Measurements from ENCODE around the gene CTSS.

Gene CTSS

GRCh38 chr1:150765296-150765976, at the start of gene CTSS:
Gene CTSS (minus strand): TSS chr1:150765778. CDS start chr1:150764763, 1,015 bp downstream.
- H3K36me3 ChIP-seq (ENCODE audit: control insufficient read depth, insufficient read depth, low read length): no peaks in the 10 kb centered on the region
- no peaks in the 10 kb centered on the region for H3K27me3 ChIP-seq (ENCODE audit: control insufficient read depth, insufficient read depth, low read length)
- no peaks in the 10 kb centered on the region for H3K9me3 ChIP-seq (ENCODE audit: control insufficient read depth, insufficient read depth, low read length)
- H3K9ac ChIP-seq (ENCODE audit: low read depth, low read length): no peak within 1 kb of the TSS
- H3K4me3 ChIP-seq (ENCODE audit: low read depth, low read length): no peak within 1 kb of the TSS
- no peaks in the 10 kb centered on the region for H3K4me1 ChIP-seq (ENCODE audit: control insufficient read depth, insufficient read depth, low read length)

DNA sequence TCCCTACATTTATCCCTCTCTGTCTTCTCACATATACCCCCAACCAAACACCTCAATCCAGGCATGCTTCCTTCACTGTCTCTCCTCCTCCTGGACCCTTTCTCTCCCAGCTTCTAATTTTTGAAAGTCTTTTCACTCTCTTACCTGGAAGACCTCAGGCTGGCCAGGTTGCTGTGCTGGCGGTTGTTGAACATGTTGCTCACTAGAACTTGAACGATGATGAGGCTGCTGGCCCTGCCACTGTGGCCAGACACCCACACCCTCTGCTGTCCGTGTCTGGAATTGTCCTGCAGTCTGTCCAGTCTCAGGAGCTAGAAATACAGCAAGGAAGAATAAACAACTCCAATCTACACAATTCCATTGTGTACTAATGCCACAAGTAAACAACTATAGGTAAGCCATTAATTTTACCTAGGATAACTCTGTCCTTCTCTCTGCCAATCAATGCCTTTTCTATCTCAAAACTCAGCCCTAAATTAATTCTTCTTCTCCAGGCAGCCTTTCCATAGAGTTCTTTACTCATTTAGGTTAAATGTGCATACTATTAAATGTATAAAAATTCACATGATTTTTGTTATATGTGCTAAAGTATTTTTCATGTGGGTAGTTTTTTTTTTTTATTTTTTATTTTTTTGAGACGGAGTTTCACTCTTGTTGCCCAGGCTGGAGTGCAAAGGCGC, 47.6 kb upstream of the CTSS start:
- no peaks in the 10 kb centered on the region for H3K27me3 ChIP-seq (ENCODE audit: control insufficient read depth, insufficient read depth, low read length)
- no peak overlapping the region for H3K9ac ChIP-seq (ENCODE audit: low read depth, low read length)
- peaks cover 5% of the 10 kb centered on the region for H3K4me1 ChIP-seq (ENCODE audit: control insufficient read depth, insufficient read depth, low read length)
- no peak overlapping the region for H3K4me3 ChIP-seq (ENCODE audit: low read depth, low read length)
- H3K9me3 ChIP-seq (ENCODE audit: control insufficient read depth, insufficient read depth, low read length): no peaks in the 10 kb centered on the region
- H3K36me3 ChIP-seq (ENCODE audit: control insufficient read depth, insufficient read depth, low read length): peaks cover 15% of the 10 kb centered on the region

DNA sequence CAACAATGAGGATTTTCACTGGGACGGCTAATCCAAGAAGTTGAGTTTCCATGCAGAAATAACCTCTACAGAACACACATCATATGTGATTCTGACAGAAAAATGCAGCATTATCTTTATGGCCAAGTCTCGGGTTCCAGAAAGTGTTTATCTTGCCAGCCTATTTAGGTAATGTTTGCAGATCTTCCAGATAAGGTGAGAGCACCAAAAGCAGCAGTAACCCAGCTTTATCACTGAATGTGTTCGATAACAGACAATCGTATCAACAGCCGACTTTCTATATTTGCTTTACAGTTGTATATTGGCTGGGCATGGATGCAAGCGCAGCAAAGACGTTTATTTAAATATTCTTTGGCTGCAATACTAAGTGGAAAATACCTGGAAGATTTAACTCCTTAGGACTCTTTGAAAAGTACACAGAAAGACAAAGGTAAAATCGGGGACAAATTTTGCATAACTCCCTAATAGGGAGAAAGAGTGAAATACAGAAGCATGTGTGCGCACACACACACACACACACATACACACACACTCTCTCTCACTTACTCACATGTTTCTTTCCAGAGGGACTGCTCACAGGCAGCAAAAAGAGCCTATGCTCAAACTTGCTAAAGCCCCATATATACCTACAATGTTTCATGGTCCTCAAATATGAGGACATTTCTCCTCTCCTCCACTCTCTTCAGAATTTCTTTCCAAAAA, 45.5 kb upstream of the CTSS start:
- Histone ChIP-seq H3K36me3 (ENCODE audit: control insufficient read depth, insufficient read depth, low read length) (peaks cover 10% of the 10 kb centered on the region), H3K27me3 (ENCODE audit: control insufficient read depth, insufficient read depth, low read length) (no peaks in the 10 kb centered on the region), H3K4me3 (ENCODE audit: low read depth, low read length) (no peak overlapping the region), H3K9me3 (ENCODE audit: control insufficient read depth, insufficient read depth, low read length) (no peaks in the 10 kb centered on the region), H3K9ac (ENCODE audit: low read depth, low read length) (no peak overlapping the region), H3K4me1 (ENCODE audit: control insufficient read depth, insufficient read depth, low read length) (peaks cover 22% of the 10 kb centered on the region)

GRCh38 chr1:150809651-150810050, 44.1 kb upstream of the CTSS start:
- Histone ChIP-seq H3K27me3 (ENCODE audit: control insufficient read depth, insufficient read depth, low read length) (no peaks in the 10 kb centered on the region), H3K36me3 (ENCODE audit: control insufficient read depth, insufficient read depth, low read length) (peaks cover 9% of the 10 kb centered on the region), H3K4me1 (ENCODE audit: control insufficient read depth, insufficient read depth, low read length) (peaks cover 26% of the 10 kb centered on the region), H3K9me3 (ENCODE audit: control insufficient read depth, insufficient read depth, low read length) (no peaks in the 10 kb centered on the region), H3K4me3 (ENCODE audit: low read depth, low read length) (no peak overlapping the region), H3K9ac (ENCODE audit: low read depth, low read length) (no peak overlapping the region)

- Histone ChIP-seq H3K27me3 (ENCODE audit: control insufficient read depth, insufficient read depth, low read length) (no peaks in the 10 kb centered on the region), H3K36me3 (ENCODE audit: control insufficient read depth, insufficient read depth, low read length) (peaks cover 6% of the 10 kb centered on the region), H3K4me3 (ENCODE audit: low read depth, low read length) (no peak overlapping the region)
Measured at GRCh38 chr1:150808846-150809245, 43.3 kb upstream of the CTSS start.

DNA sequence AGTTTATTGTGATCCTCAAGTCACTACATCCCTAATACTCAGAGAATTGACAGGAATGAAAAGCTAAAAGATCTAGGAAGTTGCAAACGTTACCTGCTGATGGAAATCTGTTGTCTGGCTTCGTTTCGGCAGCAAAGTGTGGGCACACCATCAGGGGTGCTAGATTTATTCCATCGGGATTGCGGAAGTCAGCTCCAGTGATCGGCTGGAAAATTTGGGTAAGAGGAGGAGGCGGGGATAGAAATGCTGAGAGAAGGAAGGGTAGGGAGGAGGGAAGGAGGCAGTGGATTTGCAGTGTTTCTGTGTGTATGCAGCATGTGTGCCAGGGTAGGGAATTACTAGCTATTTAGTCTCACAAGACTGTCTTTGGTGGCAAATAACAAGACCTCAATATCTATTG, 42.5 kb upstream of the CTSS start, which contains the start of gene CTSK:
Gene CTSK (minus strand): TSS at position 140 of the 400 bp plus-strand sequence. CDS start 1,455 bp downstream, outside the sequence.
- H3K27me3 ChIP-seq (ENCODE audit: control insufficient read depth, insufficient read depth, low read length): no peaks in the 10 kb centered on the region
- H3K9me3 ChIP-seq (ENCODE audit: control insufficient read depth, insufficient read depth, low read length): no peaks in the 10 kb centered on the region
- H3K36me3 ChIP-seq (ENCODE audit: control insufficient read depth, insufficient read depth, low read length): peaks cover 4% of the 10 kb centered on the region
- no peak within 1 kb of the TSS for H3K4me3 ChIP-seq (ENCODE audit: low read depth, low read length)
- peaks cover 26% of the 10 kb centered on the region for H3K4me1 ChIP-seq (ENCODE audit: control insufficient read depth, insufficient read depth, low read length)
- H3K9ac ChIP-seq (ENCODE audit: low read depth, low read length): no peak within 1 kb of the TSS

More at GRCh38 chr1:150808846-150809245, 43.3 kb upstream of the CTSS start:
- Histone ChIP-seq H3K9ac (ENCODE audit: low read depth, low read length) (no peak overlapping the region), H3K9me3 (ENCODE audit: control insufficient read depth, insufficient read depth, low read length) (no peaks in the 10 kb centered on the region), H3K4me1 (ENCODE audit: control insufficient read depth, insufficient read depth, low read length) (peaks cover 26% of the 10 kb centered on the region)

- Histone ChIP-seq H3K27me3 (ENCODE audit: control insufficient read depth, insufficient read depth, low read length) (no peaks in the 10 kb centered on the region), H3K4me1 (ENCODE audit: control insufficient read depth, insufficient read depth, low read length) (peaks cover 26% of the 10 kb centered on the region), H3K9me3 (ENCODE audit: control insufficient read depth, insufficient read depth, low read length) (no peaks in the 10 kb centered on the region), H3K4me3 (ENCODE audit: low read depth, low read length) (no peak overlapping the region), H3K36me3 (ENCODE audit: control insufficient read depth, insufficient read depth, low read length) (no peaks in the 10 kb centered on the region), H3K9ac (ENCODE audit: low read depth, low read length) (no peak overlapping the region)
Measured at GRCh38 chr1:150807249-150808023, 41.9 kb upstream of the CTSS start.

DNA sequence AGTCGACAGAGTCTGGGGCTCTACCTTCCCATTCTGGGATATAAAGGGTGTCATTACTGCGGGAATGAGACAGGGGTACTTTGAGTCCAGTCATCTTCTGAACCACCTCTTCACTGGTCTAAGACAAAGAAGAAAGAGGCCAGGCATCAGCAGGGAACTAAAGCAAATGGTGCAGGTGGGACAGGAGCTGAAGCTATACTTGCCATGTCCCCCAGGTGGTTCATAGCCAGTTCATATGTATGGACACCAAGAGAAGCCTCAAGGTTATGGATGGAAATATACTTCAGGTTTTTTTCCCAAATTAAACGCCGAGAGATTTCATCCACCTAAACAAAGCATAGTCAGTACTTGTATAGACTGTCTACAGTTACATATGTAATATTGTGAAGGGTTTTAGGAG, 40.3 kb upstream of the CTSS start:
- H3K36me3 ChIP-seq (ENCODE audit: control insufficient read depth, insufficient read depth, low read length): no peaks in the 10 kb centered on the region
- H3K9ac ChIP-seq (ENCODE audit: low read depth, low read length): no peak overlapping the region
- H3K4me3 ChIP-seq (ENCODE audit: low read depth, low read length): no peak overlapping the region
- H3K4me1 ChIP-seq (ENCODE audit: control insufficient read depth, insufficient read depth, low read length): peaks cover 26% of the 10 kb centered on the region
- H3K27me3 ChIP-seq (ENCODE audit: control insufficient read depth, insufficient read depth, low read length): no peaks in the 10 kb centered on the region
- H3K9me3 ChIP-seq (ENCODE audit: control insufficient read depth, insufficient read depth, low read length): no peaks in the 10 kb centered on the region

DNA sequence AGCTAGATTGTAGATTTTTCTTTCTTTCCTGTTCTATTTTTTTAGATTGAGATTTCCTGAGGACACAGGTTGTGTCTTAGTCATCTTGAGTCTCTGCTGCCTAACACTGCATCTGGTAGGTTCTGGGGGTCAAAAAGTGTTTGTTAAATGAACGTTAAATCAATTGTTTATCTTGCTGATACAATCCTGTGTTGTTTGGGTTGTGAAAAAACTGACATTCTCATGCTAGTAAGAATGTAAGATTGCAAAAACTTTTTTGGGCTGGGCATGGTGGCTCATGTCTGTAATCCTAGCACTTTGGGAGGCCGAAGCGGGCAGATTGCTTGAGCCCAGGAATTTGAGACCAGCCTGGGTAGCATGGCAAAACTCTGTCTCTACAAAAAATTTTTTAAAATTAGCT, 39.1 kb upstream of the CTSS start:
- Histone ChIP-seq H3K4me1 (ENCODE audit: control insufficient read depth, insufficient read depth, low read length) (peaks cover 27% of the 10 kb centered on the region), H3K4me3 (ENCODE audit: low read depth, low read length) (no peak overlapping the region), H3K9ac (ENCODE audit: low read depth, low read length) (no peak overlapping the region), H3K27me3 (ENCODE audit: control insufficient read depth, insufficient read depth, low read length) (no peaks in the 10 kb centered on the region), H3K36me3 (ENCODE audit: control insufficient read depth, insufficient read depth, low read length) (no peaks in the 10 kb centered on the region), H3K9me3 (ENCODE audit: control insufficient read depth, insufficient read depth, low read length) (no peaks in the 10 kb centered on the region)

DNA sequence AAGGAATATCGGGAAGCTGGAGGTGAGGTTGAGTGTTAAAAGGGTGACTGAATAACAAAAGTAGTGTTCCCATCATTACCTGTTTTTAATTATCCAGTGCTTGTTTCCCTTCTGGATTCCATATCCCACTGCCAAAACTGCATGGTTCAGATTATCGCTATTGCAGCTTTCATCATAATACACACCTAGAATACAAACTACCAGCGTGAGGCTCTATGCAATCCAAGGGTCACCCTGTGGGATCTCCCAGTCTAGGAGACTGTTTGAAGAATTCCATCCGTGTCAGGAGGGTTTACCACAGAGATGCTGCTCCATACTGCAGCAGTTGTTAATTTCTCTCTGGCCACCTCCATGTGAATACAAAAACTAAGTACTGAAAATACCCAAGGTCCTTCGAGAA, 33.5 kb upstream of the CTSS start:
- H3K9me3 ChIP-seq (ENCODE audit: control insufficient read depth, insufficient read depth, low read length): no peaks in the 10 kb centered on the region

DNA sequence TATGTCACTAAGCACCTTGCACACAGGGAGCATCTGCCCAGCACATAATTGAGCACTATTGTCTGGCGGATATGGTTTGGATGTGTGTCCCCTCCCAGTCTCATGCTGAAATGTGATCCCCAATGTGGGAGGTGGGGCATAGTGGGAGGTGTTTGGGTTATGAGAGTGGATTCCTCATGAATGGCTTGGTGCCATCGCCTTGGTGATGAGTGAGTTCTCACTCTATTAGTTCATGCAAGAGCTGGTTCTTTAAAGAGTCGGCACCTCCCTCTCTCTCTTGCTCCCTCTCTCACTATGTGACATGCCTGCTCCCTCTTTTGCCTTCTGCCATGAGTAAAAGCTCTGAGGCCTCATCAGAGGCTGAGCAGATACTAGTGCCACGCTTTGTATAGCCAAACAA, 32.9 kb upstream of the CTSS start:
- H3K9ac ChIP-seq (ENCODE audit: low read depth, low read length): no peak overlapping the region
- no peaks in the 10 kb centered on the region for H3K36me3 ChIP-seq (ENCODE audit: control insufficient read depth, insufficient read depth, low read length)
- no peak overlapping the region for H3K4me3 ChIP-seq (ENCODE audit: low read depth, low read length)
- H3K9me3 ChIP-seq (ENCODE audit: control insufficient read depth, insufficient read depth, low read length): no peaks in the 10 kb centered on the region
- no peaks in the 10 kb centered on the region for H3K27me3 ChIP-seq (ENCODE audit: control insufficient read depth, insufficient read depth, low read length)
- H3K4me1 ChIP-seq (ENCODE audit: control insufficient read depth, insufficient read depth, low read length): peaks cover 17% of the 10 kb centered on the region

More for the DNA sequence above, 33.5 kb upstream of the CTSS start:
- Histone ChIP-seq H3K36me3 (ENCODE audit: control insufficient read depth, insufficient read depth, low read length) (no peaks in the 10 kb centered on the region), H3K9ac (ENCODE audit: low read depth, low read length) (no peak overlapping the region), H3K27me3 (ENCODE audit: control insufficient read depth, insufficient read depth, low read length) (no peaks in the 10 kb centered on the region), H3K4me3 (ENCODE audit: low read depth, low read length) (no peak overlapping the region), H3K4me1 (ENCODE audit: control insufficient read depth, insufficient read depth, low read length) (peaks cover 17% of the 10 kb centered on the region)

Measured in iPS-15b (cell line).